HepG2 (cell line): Measurements from ENCODE around the gene EPB41L1. TPM values are rescaled to one million over a fixed set of nuclear protein-coding genes. Genes with fewer than 3 reads are reported as not detected.

Experiments used
- AHR ChIP-seq: IDR thresholded peaks from 2 replicates; pipeline ENCODE4 v1.6.1; 2018; ENCODE audit warnings: missing genetic modification reagents, missing compliant biosample characterization
- EED ChIP-seq: sonication (generic); formaldehyde crosslinking; IDR thresholded peaks from 2 replicates; pipeline ENCODE4 v1.5.0; 2020; ENCODE audit warnings: mild to moderate bottlenecking, missing genetic modification reagents
- ERF ChIP-seq: IDR thresholded peaks from 2 replicates; pipeline ENCODE4 v1.6.1; 2018; ENCODE audit warnings: missing biosample characterization, missing genetic modification reagents
- HNF4G ChIP-seq, 2 experiments: sonication (generic) in 1 of 2; formaldehyde crosslinking in 1 of 2; IDR thresholded peaks; 2 replicates each; pipeline versions ENCODE4 v1.4.0 to v1.6.1; 2011 to 2020; ENCODE audit warnings: borderline replicate concordance in 2 of 2, low read depth in 2 of 2, mild to moderate bottlenecking in 2 of 2, low read length in 1 of 2, missing genetic modification reagents in 1 of 2, moderate library complexity in 1 of 2
- HOXA3 ChIP-seq: sonication (generic); formaldehyde crosslinking; IDR thresholded peaks from 2 replicates; pipeline ENCODE4 v1.5.0; 2020; ENCODE audit warnings: missing genetic modification reagents
- PHF20 ChIP-seq: sonication (generic); formaldehyde crosslinking; IDR thresholded peaks from 2 replicates; pipeline ENCODE4 v1.5.0; 2020; ENCODE audit warnings: mild to moderate bottlenecking, missing genetic modification reagents
- TBP ChIP-seq: sonication (generic); formaldehyde crosslinking; IDR thresholded peaks from 2 replicates; pipeline ENCODE4 v1.5.0; 2020; ENCODE audit warnings: missing genetic modification reagents
- XBP1 ChIP-seq: sonication (generic); formaldehyde crosslinking; IDR thresholded peaks from 2 replicates; pipeline ENCODE4 v1.5.0; 2020; ENCODE audit warnings: missing genetic modification reagents
- ZKSCAN1 ChIP-seq: fragments of 150-350 bp; IDR thresholded peaks from 2 replicates; pipeline ENCODE4 v1.6.1; 2014; ENCODE audit warnings: low read length
- ZMAT3 ChIP-seq: sonication (generic); formaldehyde crosslinking; conservative IDR thresholded peaks from 2 replicates; pipeline ENCODE4 v1.7.0; 2021; ENCODE audit warnings: missing genetic modification reagents
- ZNF232 ChIP-seq: sonication (generic); formaldehyde crosslinking; IDR thresholded peaks from 2 replicates; pipeline ENCODE4 v1.4.0; 2020; ENCODE audit warnings: missing genetic modification reagents, borderline replicate concordance
- ZNF572 ChIP-seq: sonication (generic); formaldehyde crosslinking; IDR thresholded peaks from 2 replicates; pipeline ENCODE4 v1.5.1; 2020; ENCODE audit warnings: mild to moderate bottlenecking, missing genetic modification reagents
- polyA plus RNA-seq, 8 experiments: library from polyadenylated mRNA; depleted of rRNA in 3 of 8; stranded (reverse) in 7 of 8; unstranded in 1 of 8; fragments of >200 nt; fragmentation: Illumina TruSeq in 4 of 8; extraction: Trizol in 4 of 8; gene quantifications; 2 replicates each; pipeline versions ENCODE4 v1.2.1 to v1.2.3, GENCODE V29; 2011 to 2016; ENCODE audit warnings: low read depth in 4 of 8, missing spikeins in 1 of 8, mixed read lengths in 1 of 8; ENCODE audit not compliant: insufficient read depth in 1 of 8
- total RNA-seq, 5 experiments: library from RNA; depleted of rRNA; stranded (reverse); fragments of >200 nt; fragmentation: Illumina TruSeq; extraction: Trizol; gene quantifications; 2 replicates each; pipeline ENCODE4 v1.2.3, GENCODE V29; 2016; ENCODE audit warnings: low read depth in 1 of 5
- TF ChIP-seq, protein P1 (sequence below): sonication (generic); formaldehyde crosslinking; IDR thresholded peaks from 2 replicates; pipeline ENCODE4 v1.5.1; 2020; ENCODE audit warnings: mild to moderate bottlenecking, missing genetic modification reagents, moderate library complexity
- TF ChIP-seq, protein P2 (sequence below): sonication (generic); formaldehyde crosslinking; IDR thresholded peaks from 2 replicates; pipeline ENCODE4 v1.4.0; 2020; ENCODE audit warnings: mild to moderate bottlenecking, missing genetic modification reagents
- TF ChIP-seq, protein P3 (sequence below): sonication (generic); formaldehyde crosslinking; IDR thresholded peaks from 2 replicates; pipeline ENCODE4 v1.8.0; 2022; ENCODE audit warnings: mild to moderate bottlenecking, missing genetic modification reagents, moderate library complexity
- TF ChIP-seq, protein P4 (sequence below): sonication (generic); formaldehyde crosslinking; IDR thresholded peaks from 2 replicates; pipeline ENCODE4 v1.5.0; 2020; ENCODE audit warnings: mild to moderate bottlenecking, missing genetic modification reagents

The EPB41L1 gene
- total and polyA plus RNA-seq, 2 of the 13 experiments (the other 11 are each of a cell fraction or from before 2014, with no cell fraction given), result 16.7 to 39.0 TPM

DNA sequence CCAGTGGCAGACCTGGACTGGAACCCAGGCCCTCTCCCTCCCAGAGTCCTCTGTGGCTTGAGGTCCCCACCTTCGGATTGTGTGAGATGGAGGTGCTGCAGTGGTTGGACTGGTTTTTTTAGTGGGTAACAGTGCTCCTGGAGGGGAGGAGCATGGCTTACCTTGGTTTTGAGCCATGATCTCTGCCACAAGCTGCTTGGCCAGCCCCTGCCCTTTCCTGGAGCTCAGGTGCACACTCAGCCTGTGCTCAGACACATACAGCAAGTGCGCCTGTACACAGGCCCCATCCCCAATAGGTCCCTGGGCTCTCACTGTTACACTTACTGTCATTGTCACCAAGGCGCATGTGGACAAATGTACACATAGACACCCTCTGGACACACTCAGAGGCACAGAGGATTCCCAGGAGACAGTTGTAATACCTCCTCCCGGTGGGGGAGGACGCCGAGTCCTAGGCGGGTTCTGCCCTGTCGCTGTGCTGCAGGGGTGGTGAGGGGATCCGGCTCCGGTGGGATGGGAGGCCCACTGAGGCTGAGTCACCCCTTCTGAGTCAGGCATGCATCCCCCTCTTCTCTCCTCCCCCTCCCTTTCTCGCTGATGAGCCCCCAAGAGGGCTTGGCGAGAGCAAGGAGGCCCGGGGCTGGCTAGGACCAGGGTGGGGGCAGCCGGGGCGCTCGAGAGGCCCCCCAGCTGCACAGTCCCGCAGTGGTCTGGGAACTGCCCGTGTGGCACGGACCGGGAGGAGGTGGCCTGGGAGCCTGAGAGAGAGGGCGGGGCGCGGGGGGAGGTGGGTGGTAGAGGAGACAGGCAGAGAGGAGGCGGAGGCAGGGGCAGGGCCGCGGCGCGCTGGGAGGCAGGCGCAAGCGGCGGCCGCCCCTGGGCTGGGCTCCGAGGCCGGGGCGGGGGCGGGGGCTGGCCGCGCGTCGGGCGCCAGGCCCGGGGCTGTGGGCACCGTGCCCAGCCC is 522 bp upstream of the EPB41L1 start (continued):
- TF ChIP-seq, protein P1, sequence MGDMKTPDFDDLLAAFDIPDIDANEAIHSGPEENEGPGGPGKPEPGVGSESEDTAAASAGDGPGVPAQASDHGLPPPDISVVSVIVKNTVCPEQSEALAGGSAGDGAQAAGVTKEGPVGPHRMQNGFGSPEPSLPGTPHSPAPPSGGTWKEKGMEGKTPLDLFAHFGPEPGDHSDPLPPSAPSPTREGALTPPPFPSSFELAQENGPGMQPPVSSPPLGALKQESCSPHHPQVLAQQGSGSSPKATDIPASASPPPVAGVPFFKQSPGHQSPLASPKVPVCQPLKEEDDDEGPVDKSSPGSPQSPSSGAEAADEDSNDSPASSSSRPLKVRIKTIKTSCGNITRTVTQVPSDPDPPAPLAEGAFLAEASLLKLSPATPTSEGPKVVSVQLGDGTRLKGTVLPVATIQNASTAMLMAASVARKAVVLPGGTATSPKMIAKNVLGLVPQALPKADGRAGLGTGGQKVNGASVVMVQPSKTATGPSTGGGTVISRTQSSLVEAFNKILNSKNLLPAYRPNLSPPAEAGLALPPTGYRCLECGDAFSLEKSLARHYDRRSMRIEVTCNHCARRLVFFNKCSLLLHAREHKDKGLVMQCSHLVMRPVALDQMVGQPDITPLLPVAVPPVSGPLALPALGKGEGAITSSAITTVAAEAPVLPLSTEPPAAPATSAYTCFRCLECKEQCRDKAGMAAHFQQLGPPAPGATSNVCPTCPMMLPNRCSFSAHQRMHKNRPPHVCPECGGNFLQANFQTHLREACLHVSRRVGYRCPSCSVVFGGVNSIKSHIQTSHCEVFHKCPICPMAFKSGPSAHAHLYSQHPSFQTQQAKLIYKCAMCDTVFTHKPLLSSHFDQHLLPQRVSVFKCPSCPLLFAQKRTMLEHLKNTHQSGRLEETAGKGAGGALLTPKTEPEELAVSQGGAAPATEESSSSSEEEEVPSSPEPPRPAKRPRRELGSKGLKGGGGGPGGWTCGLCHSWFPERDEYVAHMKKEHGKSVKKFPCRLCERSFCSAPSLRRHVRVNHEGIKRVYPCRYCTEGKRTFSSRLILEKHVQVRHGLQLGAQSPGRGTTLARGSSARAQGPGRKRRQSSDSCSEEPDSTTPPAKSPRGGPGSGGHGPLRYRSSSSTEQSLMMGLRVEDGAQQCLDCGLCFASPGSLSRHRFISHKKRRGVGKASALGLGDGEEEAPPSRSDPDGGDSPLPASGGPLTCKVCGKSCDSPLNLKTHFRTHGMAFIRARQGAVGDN, result peak; percentile 76
- no peak; the same call in 1 of the 2 replicates for TF ChIP-seq HOXA3 (CRISPR knock-in tag)
- no peak; the same call in 1 of the 2 replicates for TF ChIP-seq AHR (CRISPR knock-in tag)
- TF ChIP-seq, protein P2, sequence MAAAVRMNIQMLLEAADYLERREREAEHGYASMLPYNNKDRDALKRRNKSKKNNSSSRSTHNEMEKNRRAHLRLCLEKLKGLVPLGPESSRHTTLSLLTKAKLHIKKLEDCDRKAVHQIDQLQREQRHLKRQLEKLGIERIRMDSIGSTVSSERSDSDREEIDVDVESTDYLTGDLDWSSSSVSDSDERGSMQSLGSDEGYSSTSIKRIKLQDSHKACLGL (CRISPR knock-in tag), result no peak
- TF ChIP-seq ZNF572, result 0 out of 2 replicates have a peak, but pooled peaks have one; percentile 21
- TF ChIP-seq PHF20, result no peak
- TF ChIP-seq ZNF232, result no peak
- TF ChIP-seq ZKSCAN1, result no peak
- peak; percentile 21; the same call in 1 of the 2 replicates for TF ChIP-seq TBP (CRISPR knock-in tag)
- no peak for TF ChIP-seq EED
- TF ChIP-seq ERF (CRISPR knock-in tag), result no peak; the same call in 1 of the 2 replicates
- no peak for TF ChIP-seq HNF4G (IDR thresholded peaks at IDR 0.05; ENCODE audit: borderline replicate concordance, low read depth, low read length)
- TF ChIP-seq HNF4G (CRISPR knock-in tag; IDR thresholded peaks at IDR 0.05; ENCODE audit: borderline replicate concordance, low read depth), result peak; percentile 82
- TF ChIP-seq, protein P3, sequence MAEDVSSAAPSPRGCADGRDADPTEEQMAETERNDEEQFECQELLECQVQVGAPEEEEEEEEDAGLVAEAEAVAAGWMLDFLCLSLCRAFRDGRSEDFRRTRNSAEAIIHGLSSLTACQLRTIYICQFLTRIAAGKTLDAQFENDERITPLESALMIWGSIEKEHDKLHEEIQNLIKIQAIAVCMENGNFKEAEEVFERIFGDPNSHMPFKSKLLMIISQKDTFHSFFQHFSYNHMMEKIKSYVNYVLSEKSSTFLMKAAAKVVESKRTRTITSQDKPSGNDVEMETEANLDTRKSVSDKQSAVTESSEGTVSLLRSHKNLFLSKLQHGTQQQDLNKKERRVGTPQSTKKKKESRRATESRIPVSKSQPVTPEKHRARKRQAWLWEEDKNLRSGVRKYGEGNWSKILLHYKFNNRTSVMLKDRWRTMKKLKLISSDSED (CRISPR knock-in tag), result no peak
- TF ChIP-seq XBP1 (CRISPR knock-in tag), result no peak
- peak; percentile 72; the same call in 1 of the 2 replicates for TF ChIP-seq ZMAT3 (CRISPR knock-in tag)
- TF ChIP-seq, protein P4, sequence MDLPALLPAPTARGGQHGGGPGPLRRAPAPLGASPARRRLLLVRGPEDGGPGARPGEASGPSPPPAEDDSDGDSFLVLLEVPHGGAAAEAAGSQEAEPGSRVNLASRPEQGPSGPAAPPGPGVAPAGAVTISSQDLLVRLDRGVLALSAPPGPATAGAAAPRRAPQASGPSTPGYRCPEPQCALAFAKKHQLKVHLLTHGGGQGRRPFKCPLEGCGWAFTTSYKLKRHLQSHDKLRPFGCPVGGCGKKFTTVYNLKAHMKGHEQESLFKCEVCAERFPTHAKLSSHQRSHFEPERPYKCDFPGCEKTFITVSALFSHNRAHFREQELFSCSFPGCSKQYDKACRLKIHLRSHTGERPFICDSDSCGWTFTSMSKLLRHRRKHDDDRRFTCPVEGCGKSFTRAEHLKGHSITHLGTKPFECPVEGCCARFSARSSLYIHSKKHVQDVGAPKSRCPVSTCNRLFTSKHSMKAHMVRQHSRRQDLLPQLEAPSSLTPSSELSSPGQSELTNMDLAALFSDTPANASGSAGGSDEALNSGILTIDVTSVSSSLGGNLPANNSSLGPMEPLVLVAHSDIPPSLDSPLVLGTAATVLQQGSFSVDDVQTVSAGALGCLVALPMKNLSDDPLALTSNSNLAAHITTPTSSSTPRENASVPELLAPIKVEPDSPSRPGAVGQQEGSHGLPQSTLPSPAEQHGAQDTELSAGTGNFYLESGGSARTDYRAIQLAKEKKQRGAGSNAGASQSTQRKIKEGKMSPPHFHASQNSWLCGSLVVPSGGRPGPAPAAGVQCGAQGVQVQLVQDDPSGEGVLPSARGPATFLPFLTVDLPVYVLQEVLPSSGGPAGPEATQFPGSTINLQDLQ (CRISPR knock-in tag), result no peak
